Calu3 (cell line): ENCODE data around the gene PKN2. TPM values are rescaled to one million over a fixed set of nuclear protein-coding genes. Genes with fewer than 3 reads are reported as not detected.

Experiments
- BruUV-seq: library from RNA; stranded (reverse); fragments of 400-500 nt; replicated peaks from 2 replicates; lab custom pipeline; 2021; lab: Mats Ljungman, UMichigan
- CTCF ChIA-PET: fragments of 300-600 bp; sonication (Branson Sonifier 250); formaldehyde crosslinking; loops from one replicate; lab custom pipeline; 2022; ENCODE audit warnings: antibody characterized with exemption; lab: Charles Lee
- DNase-seq: peaks from one replicate; pipeline ENCODE4 v3.0.0; 2022
- H3K27ac Mint-ChIP-seq: one replicate; pipeline ENCODE4 v1.8.0; 2022; ENCODE audit warnings: mixed read lengths; ENCODE audit not compliant: unreplicated experiment
- H3K27me3 Mint-ChIP-seq: one replicate; pipeline ENCODE4 v1.8.0; 2022; ENCODE audit warnings: mixed read lengths; ENCODE audit not compliant: unreplicated experiment
- H3K36me3 Mint-ChIP-seq: one replicate; pipeline ENCODE4 v1.8.0; 2022; ENCODE audit warnings: mild to moderate bottlenecking, moderate library complexity, mixed read lengths; ENCODE audit not compliant: insufficient read depth, unreplicated experiment
- H3K4me1 Mint-ChIP-seq: one replicate; pipeline ENCODE4 v1.8.0; 2022; ENCODE audit warnings: mild to moderate bottlenecking, low read depth, mixed read lengths; ENCODE audit not compliant: unreplicated experiment
- H3K4me3 Mint-ChIP-seq: one replicate; pipeline ENCODE4 v1.8.0; 2022; ENCODE audit warnings: mild to moderate bottlenecking, low read depth, moderate library complexity, mixed read lengths; ENCODE audit not compliant: unreplicated experiment
- H3K9me3 Mint-ChIP-seq: one replicate; pipeline ENCODE4 v1.8.0; 2022; ENCODE audit warnings: low read depth, mixed read lengths; ENCODE audit not compliant: unreplicated experiment
- intact Hi-C: fragments of 100-400 bp; cut with micrococcal nuclease; formaldehyde crosslinking; loops from one replicate; pipeline ENCODE4 v1.10.0; 2022; ENCODE audit not compliant: unreplicated experiment
- total RNA-seq: library from RNA; stranded (reverse); gene quantifications from 2 replicates; pipeline ENCODE4 v1.2.3, GENCODE V29; 2022
- TF ChIP-seq, protein P1 (sequence below): fragments of 200-600 bp; IDR thresholded peaks from one replicate; pipeline ENCODE4 v1.8.0; 2022; ENCODE audit warnings: antibody characterized with exemption; ENCODE audit not compliant: unreplicated experiment

The PKN2 gene
- total RNA-seq, 1 experiment from 2014 or later = 82.8 TPM

DNA sequence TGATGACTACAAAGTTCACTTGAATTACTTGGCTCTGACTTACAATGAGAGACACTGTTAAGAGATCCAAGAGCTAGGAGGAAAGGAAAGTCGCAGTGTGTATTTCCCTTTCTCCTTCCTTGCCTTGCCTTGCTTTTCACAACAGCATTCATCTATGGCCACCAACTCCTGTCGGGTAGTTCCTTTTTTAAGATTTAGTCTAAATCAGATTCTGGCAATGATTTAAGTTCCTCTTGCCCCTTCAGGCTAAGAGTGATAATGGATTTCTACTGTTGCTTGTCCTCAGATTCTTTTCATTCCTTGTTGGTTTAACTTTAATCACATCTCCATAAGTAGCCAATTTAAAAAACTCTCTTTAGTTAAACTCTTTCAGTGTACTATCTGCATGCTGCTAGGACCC is 115.4 kb downstream of the PKN2 start:
- peak overlapping the region; percentile 2 for H3K27ac Mint-ChIP-seq
- no peaks in the 10 kb centered on the region for H3K9me3 Mint-ChIP-seq
- TF ChIP-seq, protein P1, sequence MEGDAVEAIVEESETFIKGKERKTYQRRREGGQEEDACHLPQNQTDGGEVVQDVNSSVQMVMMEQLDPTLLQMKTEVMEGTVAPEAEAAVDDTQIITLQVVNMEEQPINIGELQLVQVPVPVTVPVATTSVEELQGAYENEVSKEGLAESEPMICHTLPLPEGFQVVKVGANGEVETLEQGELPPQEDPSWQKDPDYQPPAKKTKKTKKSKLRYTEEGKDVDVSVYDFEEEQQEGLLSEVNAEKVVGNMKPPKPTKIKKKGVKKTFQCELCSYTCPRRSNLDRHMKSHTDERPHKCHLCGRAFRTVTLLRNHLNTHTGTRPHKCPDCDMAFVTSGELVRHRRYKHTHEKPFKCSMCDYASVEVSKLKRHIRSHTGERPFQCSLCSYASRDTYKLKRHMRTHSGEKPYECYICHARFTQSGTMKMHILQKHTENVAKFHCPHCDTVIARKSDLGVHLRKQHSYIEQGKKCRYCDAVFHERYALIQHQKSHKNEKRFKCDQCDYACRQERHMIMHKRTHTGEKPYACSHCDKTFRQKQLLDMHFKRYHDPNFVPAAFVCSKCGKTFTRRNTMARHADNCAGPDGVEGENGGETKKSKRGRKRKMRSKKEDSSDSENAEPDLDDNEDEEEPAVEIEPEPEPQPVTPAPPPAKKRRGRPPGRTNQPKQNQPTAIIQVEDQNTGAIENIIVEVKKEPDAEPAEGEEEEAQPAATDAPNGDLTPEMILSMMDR = no peak
- CTCF ChIA-PET = no interaction called here
- DNase-seq = no peak
- intact Hi-C loops = no loop called here
- no peaks in the 10 kb centered on the region for H3K27me3 Mint-ChIP-seq
- peaks cover 44% of the 10 kb centered on the region for H3K4me1 Mint-ChIP-seq
- peaks cover 11% of the 10 kb centered on the region for H3K36me3 Mint-ChIP-seq
- no TSS peak for BruUV-seq
- H3K4me3 Mint-ChIP-seq = no peak overlapping the region

DNA sequence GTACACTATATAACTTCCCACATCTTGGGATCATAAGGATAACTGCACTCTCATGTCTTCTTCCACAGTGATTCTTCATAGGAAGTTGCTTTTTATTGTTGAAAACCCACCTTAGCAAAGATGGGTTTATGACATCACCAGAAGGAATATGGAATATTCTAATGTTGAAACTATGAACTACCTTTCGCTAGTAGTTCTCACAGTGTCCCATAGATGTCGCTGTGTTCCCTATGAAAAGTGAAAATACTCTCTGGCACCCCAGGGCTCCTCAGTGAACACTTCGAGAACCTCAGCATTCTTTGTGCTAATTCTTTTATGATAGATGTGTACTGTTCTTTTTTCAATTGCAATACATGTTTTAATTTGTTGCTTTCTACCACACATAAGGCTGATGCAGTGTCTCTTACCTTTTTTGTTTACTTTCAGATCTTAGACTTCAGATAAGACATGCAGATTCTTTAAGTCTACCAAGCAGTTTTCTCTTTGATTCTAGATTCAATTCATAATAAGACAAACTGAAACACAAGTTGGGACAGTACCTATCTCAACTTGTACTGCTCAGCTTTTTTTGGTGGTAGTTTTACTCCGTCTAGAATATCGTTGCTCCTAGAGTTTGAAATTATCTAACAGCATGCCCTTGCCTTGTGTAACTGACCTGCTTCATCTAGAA is 116.4 kb downstream of the PKN2 start:
- Mint-ChIP-seq H3K9me3 (no peaks in the 10 kb centered on the region), H3K4me3 (no peak overlapping the region), H3K36me3 (peaks cover 7% of the 10 kb centered on the region), H3K4me1 (peaks cover 35% of the 10 kb centered on the region), H3K27ac (no peak overlapping the region), H3K27me3 (no peaks in the 10 kb centered on the region)
- DNase-seq = peak; percentile 44
- no TSS peak for BruUV-seq
- TF ChIP-seq, protein P1 = peak; percentile 60
- CTCF ChIA-PET = no interaction called here
- intact Hi-C loops = loop anchor here (5.0 to 10.0 kb wide), 2 partner anchors 38 to 66 kb away; no protein-coding TSS in a partner anchor

DNA sequence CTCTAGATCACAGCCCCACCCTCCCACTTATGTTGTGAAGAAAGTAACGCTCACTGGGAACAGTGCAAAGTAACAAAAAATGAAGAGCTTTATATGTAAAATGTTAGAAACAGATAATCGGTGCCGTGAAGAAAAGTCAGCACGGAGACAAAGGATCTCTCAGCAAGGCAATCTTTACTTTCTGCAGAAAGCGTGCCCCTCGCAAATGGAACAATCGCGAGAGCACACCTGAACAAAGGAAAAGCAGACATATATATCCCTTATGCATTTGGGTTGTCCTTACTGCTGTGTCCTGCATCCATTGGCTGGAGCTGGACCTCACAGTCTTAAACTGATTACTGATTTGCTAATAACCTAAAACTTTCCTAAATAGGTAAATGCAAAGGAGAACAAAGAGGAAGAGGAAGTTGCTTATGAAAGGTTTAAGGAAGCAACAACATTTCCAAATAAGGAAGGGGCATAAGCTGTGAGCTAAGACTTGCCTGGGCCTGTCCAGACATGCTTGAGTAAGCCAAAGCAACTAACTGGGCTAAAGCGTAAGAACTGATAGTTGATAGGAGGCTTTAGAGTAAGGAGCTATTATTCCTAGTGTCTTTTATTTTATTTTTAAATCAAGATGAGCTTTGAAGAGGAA is 117.6 kb downstream of the PKN2 start:
- CTCF ChIA-PET = interaction anchor here (0.7 kb wide), 1 partner anchor 155 kb away, joined by 4 read pairs; no protein-coding TSS in a partner anchor
- no peaks in the 10 kb centered on the region for H3K27me3 Mint-ChIP-seq
- H3K9me3 Mint-ChIP-seq = no peaks in the 10 kb centered on the region
- TF ChIP-seq, protein P1 = no peak
- no peak overlapping the region for H3K4me3 Mint-ChIP-seq
- DNase-seq = no peak
- no TSS peak for BruUV-seq
- H3K4me1 Mint-ChIP-seq = peaks cover 29% of the 10 kb centered on the region
- H3K36me3 Mint-ChIP-seq = peaks cover 7% of the 10 kb centered on the region
- intact Hi-C loops = loop anchor here (5.0 to 10.0 kb wide), 2 partner anchors 39 to 67 kb away; no protein-coding TSS in a partner anchor
- peak overlapping the region; percentile 15 for H3K27ac Mint-ChIP-seq

DNA sequence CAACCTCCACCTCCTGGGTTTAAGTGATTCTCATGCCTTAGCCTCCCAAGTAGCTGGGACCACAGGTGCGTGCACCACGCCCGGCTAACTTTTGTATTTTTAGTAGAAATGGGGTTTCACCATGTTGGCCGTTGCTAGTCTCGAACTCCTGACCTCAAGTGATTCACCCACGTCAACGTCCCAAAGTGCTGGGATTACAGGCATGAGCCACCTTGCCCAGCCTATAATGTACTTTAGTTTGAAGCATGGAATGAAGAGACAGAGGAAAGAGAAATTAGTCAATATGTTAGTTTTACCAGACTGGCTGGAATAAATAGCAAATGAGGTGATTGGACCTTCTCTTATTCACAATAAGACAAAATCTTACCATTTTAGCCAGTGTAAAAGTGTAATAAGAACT is 118.3 kb downstream of the PKN2 start:
- H3K27ac Mint-ChIP-seq = peak overlapping the region; percentile 73

More for the DNA sequence above, 118.3 kb downstream of the PKN2 start:
- peaks cover 7% of the 10 kb centered on the region for H3K36me3 Mint-ChIP-seq
- H3K9me3 Mint-ChIP-seq = no peaks in the 10 kb centered on the region
- H3K4me3 Mint-ChIP-seq = no peak overlapping the region
- CTCF ChIA-PET = interaction anchor here (0.7 kb wide), 1 partner anchor 155 kb away, joined by 4 read pairs; no protein-coding TSS in a partner anchor
- BruUV-seq = no TSS peak
- H3K4me1 Mint-ChIP-seq = peaks cover 27% of the 10 kb centered on the region
- no peaks in the 10 kb centered on the region for H3K27me3 Mint-ChIP-seq
- TF ChIP-seq, protein P1 = no peak
- no peak for DNase-seq
- intact Hi-C loops = loop anchor here (5.0 to 10.0 kb wide), 2 partner anchors 40 to 68 kb away; no protein-coding TSS in a partner anchor
